SK-N-SH treated with all-trans-retinoic acid at 6 μM for 48 hours (cell line): Measurements from ENCODE around the gene CCN5.

Source experiments
- BACH2 ChIP-seq: fragments of 250-450 bp; sonication (Bioruptor Pico); IDR thresholded peaks from 2 replicates; pipeline ENCODE4 v1.9.0; 2021; ENCODE audit warnings: mild to moderate bottlenecking, borderline replicate concordance
- CREB5 ChIP-seq: fragments of 250-450 bp; sonication (Bioruptor Pico); IDR thresholded peaks from 2 replicates; pipeline ENCODE4 v1.5.1; 2020; ENCODE audit warnings: low read depth, mild to moderate bottlenecking, moderate library complexity
- CSDC2 ChIP-seq: fragments of 250-450 bp; sonication (Bioruptor Pico); IDR thresholded peaks from 2 replicates; pipeline ENCODE4 v1.5.0; 2020; ENCODE audit warnings: mild to moderate bottlenecking, moderate library complexity
- ESRRG ChIP-seq: fragments of 250-450 bp; sonication (Bioruptor Pico); IDR thresholded peaks from 2 replicates; pipeline ENCODE4 v1.6.1; 2021; ENCODE audit warnings: mild to moderate bottlenecking
- OSR1 ChIP-seq: fragments of 250-450 bp; sonication (Bioruptor Pico); IDR thresholded peaks from 2 replicates; pipeline ENCODE4 v1.8.0; 2022; ENCODE audit warnings: moderate library complexity, mild to moderate bottlenecking, inconsistent platforms
- POU6F1 ChIP-seq: fragments of 250-450 bp; sonication (Bioruptor Pico); IDR thresholded peaks from 2 replicates; pipeline ENCODE4 v1.8.0; 2021; ENCODE audit warnings: low read depth, mild to moderate bottlenecking, moderate library complexity, borderline replicate concordance
- PPARA ChIP-seq: fragments of 250-450 bp; sonication (Bioruptor Pico); IDR thresholded peaks from 2 replicates; pipeline ENCODE4 v1.5.0; 2020; ENCODE audit warnings: mild to moderate bottlenecking, borderline replicate concordance
- TCF4 ChIP-seq: fragments of 250-450 bp; sonication (Bioruptor Pico); IDR thresholded peaks from 2 replicates; pipeline ENCODE4 v1.8.0; 2021; ENCODE audit warnings: mild to moderate bottlenecking, moderate library complexity, borderline replicate concordance
- ZC3H10 ChIP-seq: fragments of 250-450 bp; sonication (Bioruptor Pico); IDR thresholded peaks from 2 replicates; pipeline ENCODE4 v1.5.1; 2021; ENCODE audit warnings: mild to moderate bottlenecking, moderate library complexity
- ZFP3 ChIP-seq: fragments of 250-450 bp; sonication (Bioruptor Pico); IDR thresholded peaks from 2 replicates; pipeline ENCODE4 v1.5.0; 2020; ENCODE audit warnings: mild to moderate bottlenecking, moderate library complexity
- ZFP30 ChIP-seq: fragments of 450-650 bp; formaldehyde crosslinking; IDR thresholded peaks from 2 replicates; pipeline ENCODE4 v1.5.0; 2022; ENCODE audit warnings: mild to moderate bottlenecking, moderate library complexity

- TF ChIP-seq BACH2 (CRISPR knock-in tag) (no peak), ZFP3 (CRISPR knock-in tag) (no peak), CREB5 (CRISPR knock-in tag) (no peak), TCF4 (CRISPR knock-in tag) (no peak), POU6F1 (CRISPR knock-in tag) (no peak), PPARA (CRISPR knock-in tag) (no peak), ZFP30 (no peak), ZC3H10 (CRISPR knock-in tag) (no peak), OSR1 (CRISPR knock-in tag) (no peak), ESRRG (CRISPR knock-in tag) (no peak), CSDC2 (no peak)
These were observed 24.3 kb upstream of the CCN5 start for GRCh38 chr20:44690781-44691423.
